WERI-Rb-1 (cell line): Measurements from ENCODE around the gene BEGAIN.

ENCODE experiments used
- DNase-seq: peaks from one replicate; pipeline ENCODE4 v3.0.0-alpha.2; 2020
- H3K27ac ChIP-seq: fragments of 250-450 bp; sonication (Bioruptor Pico); 2 replicates; pipeline ENCODE4 v1.5.1; 2020; ENCODE audit warnings: mild to moderate bottlenecking, moderate library complexity
- H3K27me3 ChIP-seq: fragments of 250-450 bp; sonication (Bioruptor Pico); 2 replicates; pipeline ENCODE4 v1.5.1; 2021; ENCODE audit warnings: mild to moderate bottlenecking, low read depth, moderate library complexity; ENCODE audit not compliant: insufficient read depth, severe bottlenecking
- H3K36me3 ChIP-seq: fragments of 250-450 bp; sonication (Bioruptor Pico); 2 replicates; pipeline ENCODE4 v1.5.1; 2020; ENCODE audit warnings: mild to moderate bottlenecking, moderate library complexity
- H3K4me3 ChIP-seq: 2 replicates; pipeline ENCODE4 v1.5.1; 2011; ENCODE audit warnings: low read depth, mild to moderate bottlenecking, control low read depth, low read length
- H3K9me3 ChIP-seq: fragments of 250-450 bp; sonication (Bioruptor Pico); 2 replicates; pipeline ENCODE4 v1.5.1; 2021; ENCODE audit warnings: mild to moderate bottlenecking, moderate library complexity; ENCODE audit not compliant: severe bottlenecking
- CTCF ChIP-seq: IDR thresholded peaks from 2 replicates; pipeline ENCODE4 v1.5.1; 2011; ENCODE audit warnings: low read depth, mild to moderate bottlenecking, control low read depth, inconsistent platforms, low read length

Gene BEGAIN

GRCh38 chr14:100583245-100583644 lies 4.0 kb downstream of the BEGAIN start:
- Histone ChIP-seq H3K27ac (no peak overlapping the region), H3K4me3 (no peak overlapping the region), H3K36me3 (no peaks in the 10 kb centered on the region), H3K9me3 (no peaks in the 10 kb centered on the region), H3K27me3 (no peaks in the 10 kb centered on the region)
- no peak for DNase-seq
- TF ChIP-seq CTCF = no peak

- no peak for DNase-seq
- H3K27me3 ChIP-seq = no peaks in the 10 kb centered on the region
- H3K4me3 ChIP-seq = no peak overlapping the region
- no peak overlapping the region for H3K27ac ChIP-seq
- no peaks in the 10 kb centered on the region for H3K36me3 ChIP-seq
- TF ChIP-seq CTCF = no peak
- H3K9me3 ChIP-seq = no peaks in the 10 kb centered on the region
Observed at GRCh38 chr14:100582496-100583165, 4.6 kb downstream of the BEGAIN start.

- Histone ChIP-seq H3K4me3 (no peak overlapping the region), H3K36me3 (no peaks in the 10 kb centered on the region), H3K27ac (no peak overlapping the region), H3K9me3 (no peaks in the 10 kb centered on the region), H3K27me3 (no peaks in the 10 kb centered on the region)
- TF ChIP-seq CTCF = no peak
- DNase-seq = no peak
Observed at GRCh38 chr14:100581228-100582145, 5.7 kb downstream of the BEGAIN start.

GRCh38 chr14:100580316-100581227 lies 6.6 kb downstream of the BEGAIN start:
- Histone ChIP-seq H3K4me3 (no peak overlapping the region), H3K9me3 (no peaks in the 10 kb centered on the region), H3K27me3 (no peaks in the 10 kb centered on the region), H3K36me3 (no peaks in the 10 kb centered on the region), H3K27ac (no peak overlapping the region)
- TF ChIP-seq CTCF = no peak
- no peak for DNase-seq

- Histone ChIP-seq H3K27ac (no peak overlapping the region), H3K9me3 (no peaks in the 10 kb centered on the region), H3K4me3 (no peak overlapping the region), H3K36me3 (no peaks in the 10 kb centered on the region), H3K27me3 (no peaks in the 10 kb centered on the region)
- no peak for DNase-seq
- TF ChIP-seq CTCF = no peak
Observed at GRCh38 chr14:100578552-100578951, 8.7 kb downstream of the BEGAIN start.
